CD4-positive, CD25-positive, alpha-beta regulatory T cell (primary cell): ENCODE results near the gene BACE2. TPM values are rescaled to one million over a fixed set of nuclear protein-coding genes. Genes with fewer than 3 reads are reported as not detected.

Experiments
- ATAC-seq, 2 donors: fragments of 150-1000 bp; cut with Tn5 transposase; one replicate each; pipeline ENCODE4 v1.10.0; 2021; ENCODE audit warnings: low read depth in 2 of 2, moderate number of reproducible peaks in 2 of 2, moderate library complexity in 1 of 2
- DNase-seq, 3 donors: peaks; one replicate each; pipeline versions ENCODE4 v3.0.0 to v3.0.0-alpha.2; 2012 to 2022; ENCODE audit warnings: mixed read lengths in 1 of 3
- H3K27ac ChIP-seq: one replicate; pipeline ENCODE4 v1.7.0; 2013; ENCODE audit warnings: mild to moderate bottlenecking, low read length; ENCODE audit not compliant: insufficient read depth, poor library complexity, severe bottlenecking
- H3K27me3 ChIP-seq: one replicate; pipeline ENCODE4 v1.7.0; 2013; ENCODE audit warnings: low read length; ENCODE audit not compliant: control insufficient read depth, insufficient read depth
- H3K36me3 ChIP-seq: one replicate; pipeline ENCODE4 v1.7.0; 2013; ENCODE audit warnings: mild to moderate bottlenecking, low read length, moderate library complexity; ENCODE audit not compliant: control insufficient read depth, insufficient read depth
- H3K4me1 ChIP-seq: 2 replicates; pipeline ENCODE4 v1.7.0; 2013; ENCODE audit warnings: mild to moderate bottlenecking, low read length; ENCODE audit not compliant: insufficient read depth, control insufficient read depth, poor library complexity, severe bottlenecking
- H3K4me3 ChIP-seq: one replicate; pipeline ENCODE4 v1.7.0; 2013; ENCODE audit warnings: low read depth, mild to moderate bottlenecking, low read length, moderate library complexity
- H3K9me3 ChIP-seq, 2 experiments: 1 replicate in 1 of 2; 2 replicates in 1 of 2; pipeline ENCODE4 v1.7.0; 2013; ENCODE audit warnings: low read length in 2 of 2, mild to moderate bottlenecking in 1 of 2, moderate library complexity in 1 of 2; ENCODE audit not compliant: control insufficient read depth in 2 of 2
- H3K27ac Mint-ChIP-seq, 3 donors: one replicate each; pipeline ENCODE4 v1.8.0; 2020 to 2022; ENCODE audit warnings: mild to moderate bottlenecking in 3 of 3, mixed read lengths in 3 of 3, moderate library complexity in 2 of 3
- H3K27me3 Mint-ChIP-seq: one replicate; pipeline ENCODE4 v1.8.0; 2022; ENCODE audit warnings: mild to moderate bottlenecking, mixed read lengths
- H3K36me3 Mint-ChIP-seq: one replicate; pipeline ENCODE4 v1.8.0; 2020; ENCODE audit warnings: mixed read lengths
- H3K4me1 Mint-ChIP-seq, 4 donors: one replicate each; pipeline ENCODE4 v1.8.0; 2020 to 2022; ENCODE audit warnings: mixed read lengths in 4 of 4, mild to moderate bottlenecking in 1 of 4
- H3K4me3 Mint-ChIP-seq, 4 donors: one replicate each; pipeline ENCODE4 v1.8.0; 2020 to 2022; ENCODE audit warnings: mild to moderate bottlenecking in 4 of 4, mixed read lengths in 4 of 4, moderate library complexity in 3 of 4
- H3K9me3 Mint-ChIP-seq, 7 donors: one replicate each; pipeline ENCODE4 v1.8.0; 2020 to 2022; ENCODE audit warnings: mixed read lengths in 7 of 7, mild to moderate bottlenecking in 3 of 7, moderate library complexity in 2 of 7
- polyA plus RNA-seq, 4 donors: library from polyadenylated mRNA; unstranded; fragments of 300-500 nt; fragmentation: Illumina TruSeq; gene quantifications; one replicate each; pipeline ENCODE4 v1.2.3, GENCODE V29; 2021
- total RNA-seq: library from RNA; stranded (reverse); gene quantifications from one replicate; pipeline ENCODE4 v1.2.3, GENCODE V29; 2022

BACE2 gene
- total and polyA plus RNA-seq, 5 donors from 2014 or later, result 0.70 to 2.5 (median 1.1) TPM

DNA sequence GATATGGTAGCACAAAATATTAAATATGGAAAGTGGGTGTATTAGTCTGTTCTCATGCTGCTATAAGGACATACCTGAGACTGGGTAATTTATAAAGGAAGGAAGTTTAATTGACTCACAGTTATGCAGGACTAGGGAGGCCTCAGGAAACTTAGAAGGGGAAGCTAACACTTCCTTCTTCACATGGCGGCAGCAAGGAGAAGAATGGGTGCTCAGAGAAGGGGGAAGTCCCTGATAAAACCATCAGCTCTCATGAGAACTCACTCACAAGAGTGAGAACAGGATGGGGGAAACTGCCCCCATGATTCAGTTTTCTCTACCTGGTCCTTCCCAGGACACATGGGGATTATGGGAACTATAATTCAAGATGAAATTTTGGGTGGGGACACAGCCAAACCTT lies 15.8 kb upstream of the BACE2 start:
- Mint-ChIP-seq H3K9me3 (peaks cover 0 to 5% (median 0%) of the 10 kb centered on the region in 7 donors), H3K36me3 (no peaks in the 10 kb centered on the region), H3K4me1 (no peaks in the 10 kb centered on the region), H3K4me3 (no peak overlapping the region), H3K27me3 (no peaks in the 10 kb centered on the region), H3K27ac (no peak overlapping the region)
- H3K9me3 ChIP-seq, result no peaks in the 10 kb centered on the region
- no peak overlapping the region for H3K4me3 ChIP-seq
- no peak for DNase-seq
- H3K36me3 ChIP-seq, result no peaks in the 10 kb centered on the region
- no peaks in the 10 kb centered on the region for H3K27me3 ChIP-seq
- no peak for ATAC-seq
- no peaks in the 10 kb centered on the region for H3K4me1 ChIP-seq
- no peak overlapping the region for H3K27ac ChIP-seq

DNA sequence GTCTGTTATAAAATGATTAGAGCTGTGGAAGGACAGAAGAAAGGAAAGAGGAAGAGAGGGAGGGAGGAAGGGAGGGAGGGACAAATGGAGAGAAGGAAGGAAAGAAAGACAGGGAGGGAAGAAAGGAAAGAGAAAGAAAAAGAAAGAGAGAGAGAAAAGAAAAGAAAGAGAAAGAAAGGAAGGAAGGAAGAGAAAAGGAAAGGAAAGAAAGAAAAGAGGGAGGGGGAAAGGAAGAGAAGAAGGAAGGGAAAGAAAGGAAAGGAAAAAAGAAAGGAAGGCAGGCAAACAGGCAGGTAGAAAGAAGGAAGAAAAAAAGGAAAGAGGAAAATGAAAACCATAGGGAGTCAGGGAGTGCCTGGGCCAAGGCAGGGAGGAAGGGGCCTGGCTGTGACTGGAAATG lies 14.5 kb upstream of the BACE2 start:
- H3K36me3 Mint-ChIP-seq, result no peaks in the 10 kb centered on the region
- H3K36me3 ChIP-seq, result no peaks in the 10 kb centered on the region
- H3K9me3 ChIP-seq, result no peaks in the 10 kb centered on the region
- H3K4me3 ChIP-seq, result no peak overlapping the region
- H3K9me3 Mint-ChIP-seq, result peaks cover 0 to 5% (median 3%) of the 10 kb centered on the region in 7 donors
- H3K27ac ChIP-seq, result no peak overlapping the region
- peak overlapping the region in 1 of 3 donors; percentile 27 for H3K27ac Mint-ChIP-seq
- DNase-seq (no peak), ATAC-seq (no peak)
- H3K4me1 Mint-ChIP-seq, result no peaks in the 10 kb centered on the region
- H3K4me1 ChIP-seq, result no peaks in the 10 kb centered on the region
- H3K27me3 Mint-ChIP-seq, result peaks cover under 1% of the 10 kb centered on the region
- H3K4me3 Mint-ChIP-seq, result no peak overlapping the region
- H3K27me3 ChIP-seq, result no peaks in the 10 kb centered on the region

GRCh38 chr21:41156142-41156541 lies 11.8 kb upstream of the BACE2 start:
- H3K9me3 ChIP-seq, result no peaks in the 10 kb centered on the region
- Mint-ChIP-seq H3K4me1 (no peaks in the 10 kb centered on the region), H3K4me3 (no peak overlapping the region)

DNA sequence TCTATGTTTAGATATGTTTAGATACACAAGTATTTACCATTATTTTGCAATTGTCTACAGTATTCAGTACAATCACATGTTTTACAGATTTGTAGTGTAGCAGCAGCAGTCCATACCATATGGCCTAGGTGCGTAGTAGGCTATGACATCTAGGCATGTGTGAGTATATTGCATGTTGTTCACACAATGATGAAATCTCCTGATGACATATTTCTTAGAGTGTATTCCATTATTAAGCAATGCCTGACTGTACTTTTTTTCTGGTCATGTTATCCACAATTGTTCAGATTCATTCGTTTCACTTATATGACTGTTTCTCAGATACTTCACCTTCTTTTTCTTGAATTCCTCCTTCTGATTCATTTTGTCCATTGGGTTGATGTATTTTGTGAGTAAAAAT lies 9.9 kb upstream of the BACE2 start:
- no peak overlapping the region for H3K4me3 Mint-ChIP-seq
- H3K4me1 Mint-ChIP-seq, result no peaks in the 10 kb centered on the region
- Histone ChIP-seq H3K9me3 (no peaks in the 10 kb centered on the region), H3K27me3 (no peaks in the 10 kb centered on the region), H3K4me3 (no peak overlapping the region), H3K4me1 (no peaks in the 10 kb centered on the region), H3K27ac (no peak overlapping the region), H3K36me3 (no peaks in the 10 kb centered on the region)
- H3K36me3 Mint-ChIP-seq, result no peaks in the 10 kb centered on the region
- H3K27ac Mint-ChIP-seq, result no peak overlapping the region
- DNase-seq, result no peak
- no peak for ATAC-seq
- H3K27me3 Mint-ChIP-seq, result peaks cover 6% of the 10 kb centered on the region
- peaks cover 0 to 5% (median 3%) of the 10 kb centered on the region in 7 donors for H3K9me3 Mint-ChIP-seq

More at GRCh38 chr21:41156142-41156541, 11.8 kb upstream of the BACE2 start:
- peak overlapping the region in 1 of 3 donors; percentile 16 for H3K27ac Mint-ChIP-seq
- Histone ChIP-seq H3K27ac (no peak overlapping the region), H3K27me3 (no peaks in the 10 kb centered on the region), H3K36me3 (no peaks in the 10 kb centered on the region), H3K4me3 (no peak overlapping the region), H3K4me1 (no peaks in the 10 kb centered on the region)
- peaks cover 6% of the 10 kb centered on the region for H3K27me3 Mint-ChIP-seq
- no peaks in the 10 kb centered on the region for H3K36me3 Mint-ChIP-seq
- no peak for ATAC-seq
- no peak for DNase-seq
- H3K9me3 Mint-ChIP-seq, result peaks cover 3 to 5% (median 3%) of the 10 kb centered on the region in 7 donors

- H3K36me3 Mint-ChIP-seq, result no peaks in the 10 kb centered on the region
- H3K4me1 ChIP-seq, result no peaks in the 10 kb centered on the region
- ATAC-seq, result no peak
- peak overlapping the region in 1 of 4 donors; percentile 12 for H3K4me3 Mint-ChIP-seq
- no peak for DNase-seq
- no peaks in the 10 kb centered on the region for H3K36me3 ChIP-seq
- H3K4me1 Mint-ChIP-seq, result no peaks in the 10 kb centered on the region
- H3K4me3 ChIP-seq, result no peak overlapping the region
- H3K9me3 ChIP-seq, result no peaks in the 10 kb centered on the region
- no peaks in the 10 kb centered on the region for H3K27me3 ChIP-seq
- H3K27ac Mint-ChIP-seq, result no peak overlapping the region
- H3K27ac ChIP-seq, result no peak overlapping the region
- H3K27me3 Mint-ChIP-seq, result peaks cover 21% of the 10 kb centered on the region
- peaks cover 0 to 5% (median 3%) of the 10 kb centered on the region in 7 donors for H3K9me3 Mint-ChIP-seq
Observed at GRCh38 chr21:41160036-41160435, 7.9 kb upstream of the BACE2 start.

- no peaks in the 10 kb centered on the region for H3K9me3 ChIP-seq
- H3K27ac ChIP-seq, result no peak overlapping the region
- peaks cover 0 to 2% (median 0%) of the 10 kb centered on the region in 4 donors for H3K4me1 Mint-ChIP-seq
- no peak overlapping the region for H3K4me3 Mint-ChIP-seq
- no peaks in the 10 kb centered on the region for H3K36me3 ChIP-seq
- no peaks in the 10 kb centered on the region for H3K36me3 Mint-ChIP-seq
- H3K27me3 Mint-ChIP-seq, result peaks cover 30% of the 10 kb centered on the region
- no peaks in the 10 kb centered on the region for H3K4me1 ChIP-seq
- ATAC-seq (no peak), DNase-seq (no peak)
- no peak overlapping the region for H3K4me3 ChIP-seq
- H3K9me3 Mint-ChIP-seq, result peaks cover 0 to 5% (median 3%) of the 10 kb centered on the region in 7 donors
- peaks cover 8% of the 10 kb centered on the region for H3K27me3 ChIP-seq
- no peak overlapping the region for H3K27ac Mint-ChIP-seq
Observed at GRCh38 chr21:41161428-41161827, 6.5 kb upstream of the BACE2 start.

DNA sequence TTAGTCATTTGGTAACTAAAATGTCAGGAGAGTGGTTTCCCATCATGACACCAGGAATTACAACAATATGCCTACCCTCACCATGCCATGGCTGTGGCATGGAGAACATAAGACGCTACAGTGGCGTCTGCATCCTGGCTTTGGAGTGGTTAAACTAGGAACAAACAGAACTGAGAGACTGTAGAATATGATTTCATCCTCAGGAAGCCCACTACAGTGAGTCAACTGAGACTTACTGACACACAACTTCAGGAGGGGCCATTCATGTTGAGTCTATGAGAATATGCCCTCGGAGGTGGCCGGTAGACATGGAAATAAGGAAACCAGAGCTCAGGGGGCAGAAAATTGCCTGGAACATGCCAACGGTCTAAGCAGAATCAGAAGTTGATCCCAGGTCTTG lies 5.9 kb upstream of the BACE2 start:
- Mint-ChIP-seq H3K36me3 (no peaks in the 10 kb centered on the region), H3K9me3 (peaks cover 0 to 5% (median 3%) of the 10 kb centered on the region in 7 donors), H3K4me1 (peaks cover 0 to 6% (median 0%) of the 10 kb centered on the region in 4 donors), H3K4me3 (peak overlapping the region in 1 of 4 donors; percentile 29), H3K27ac (no peak overlapping the region), H3K27me3 (peaks cover 36% of the 10 kb centered on the region)
- no peak overlapping the region for H3K4me3 ChIP-seq
- no peak overlapping the region for H3K27ac ChIP-seq
- H3K4me1 ChIP-seq, result no peaks in the 10 kb centered on the region
- DNase-seq (no peak), ATAC-seq (no peak)
- no peaks in the 10 kb centered on the region for H3K9me3 ChIP-seq
- H3K36me3 ChIP-seq, result no peaks in the 10 kb centered on the region
- peaks cover 13% of the 10 kb centered on the region for H3K27me3 ChIP-seq

DNA sequence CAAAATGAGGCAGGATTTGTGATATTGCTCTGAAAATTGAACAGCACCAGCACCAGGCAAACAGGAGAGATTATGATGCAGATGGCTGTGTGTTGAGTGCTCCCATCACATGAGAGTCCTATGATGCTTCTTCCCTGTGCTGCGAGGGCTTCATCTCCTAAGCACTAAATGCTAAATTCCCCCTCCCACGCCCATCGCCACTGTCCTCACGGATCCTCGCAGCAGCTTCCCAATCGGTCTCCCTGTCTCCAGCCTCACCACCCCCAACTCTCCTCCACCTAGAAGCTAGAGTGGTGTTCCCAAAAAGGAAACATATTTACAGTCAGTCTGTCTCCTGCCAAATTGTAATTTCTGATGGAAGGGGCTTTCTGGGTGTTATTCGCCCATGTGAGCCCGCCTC lies 4.9 kb upstream of the BACE2 start:
- Histone ChIP-seq H3K27me3 (peaks cover 13% of the 10 kb centered on the region), H3K36me3 (no peaks in the 10 kb centered on the region), H3K27ac (no peak overlapping the region), H3K9me3 (no peaks in the 10 kb centered on the region), H3K4me3 (no peak overlapping the region), H3K4me1 (peaks cover 4% of the 10 kb centered on the region)
- peaks cover 36% of the 10 kb centered on the region for H3K27me3 Mint-ChIP-seq
- no peak for ATAC-seq
- H3K4me3 Mint-ChIP-seq, result no peak overlapping the region
- peaks cover 0 to 6% (median 0%) of the 10 kb centered on the region in 4 donors for H3K4me1 Mint-ChIP-seq
- H3K9me3 Mint-ChIP-seq, result peaks cover 0 to 4% (median 3%) of the 10 kb centered on the region in 7 donors
- no peaks in the 10 kb centered on the region for H3K36me3 Mint-ChIP-seq
- DNase-seq, result no peak
- no peak overlapping the region for H3K27ac Mint-ChIP-seq
